LNCaP clone FGC (cell line): ENCODE results near the gene KCNH4.

Experiments
- DNase-seq: peaks from one replicate; pipeline ENCODE4 v3.0.0-alpha.2; 2011; ENCODE audit warnings: low read depth
- H3K4me3 ChIP-seq: 2 replicates; pipeline ENCODE4 v1.5.1; 2011; ENCODE audit warnings: mild to moderate bottlenecking, low read depth, low read length, control low read depth
- TF ChIP-seq, protein P1 (sequence below): IDR thresholded peaks from 2 replicates; pipeline ENCODE4 v1.5.1; 2012; ENCODE audit warnings: mild to moderate bottlenecking; ENCODE audit not compliant: control insufficient read depth, insufficient read depth; ENCODE audit errors: extremely low read depth

KCNH4 gene

DNA sequence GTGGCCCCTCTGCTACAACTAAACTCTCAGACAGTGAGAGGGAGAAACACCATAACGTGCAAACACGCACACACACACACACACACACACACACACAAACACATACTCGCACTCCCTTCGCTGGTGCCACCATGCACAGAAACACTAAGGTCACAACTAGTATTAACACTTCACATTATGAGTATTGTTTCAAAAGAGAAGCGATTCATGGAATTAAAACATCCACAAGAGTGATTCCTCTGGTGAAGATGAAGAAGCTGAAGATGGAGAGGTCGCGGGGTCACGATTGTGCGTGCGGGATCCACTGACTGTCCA is 20.5 kb upstream of the KCNH4 start:
- TF ChIP-seq, protein P1, sequence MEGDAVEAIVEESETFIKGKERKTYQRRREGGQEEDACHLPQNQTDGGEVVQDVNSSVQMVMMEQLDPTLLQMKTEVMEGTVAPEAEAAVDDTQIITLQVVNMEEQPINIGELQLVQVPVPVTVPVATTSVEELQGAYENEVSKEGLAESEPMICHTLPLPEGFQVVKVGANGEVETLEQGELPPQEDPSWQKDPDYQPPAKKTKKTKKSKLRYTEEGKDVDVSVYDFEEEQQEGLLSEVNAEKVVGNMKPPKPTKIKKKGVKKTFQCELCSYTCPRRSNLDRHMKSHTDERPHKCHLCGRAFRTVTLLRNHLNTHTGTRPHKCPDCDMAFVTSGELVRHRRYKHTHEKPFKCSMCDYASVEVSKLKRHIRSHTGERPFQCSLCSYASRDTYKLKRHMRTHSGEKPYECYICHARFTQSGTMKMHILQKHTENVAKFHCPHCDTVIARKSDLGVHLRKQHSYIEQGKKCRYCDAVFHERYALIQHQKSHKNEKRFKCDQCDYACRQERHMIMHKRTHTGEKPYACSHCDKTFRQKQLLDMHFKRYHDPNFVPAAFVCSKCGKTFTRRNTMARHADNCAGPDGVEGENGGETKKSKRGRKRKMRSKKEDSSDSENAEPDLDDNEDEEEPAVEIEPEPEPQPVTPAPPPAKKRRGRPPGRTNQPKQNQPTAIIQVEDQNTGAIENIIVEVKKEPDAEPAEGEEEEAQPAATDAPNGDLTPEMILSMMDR: no peak
- no peak overlapping the region for H3K4me3 ChIP-seq
- DNase-seq: no peak

DNA sequence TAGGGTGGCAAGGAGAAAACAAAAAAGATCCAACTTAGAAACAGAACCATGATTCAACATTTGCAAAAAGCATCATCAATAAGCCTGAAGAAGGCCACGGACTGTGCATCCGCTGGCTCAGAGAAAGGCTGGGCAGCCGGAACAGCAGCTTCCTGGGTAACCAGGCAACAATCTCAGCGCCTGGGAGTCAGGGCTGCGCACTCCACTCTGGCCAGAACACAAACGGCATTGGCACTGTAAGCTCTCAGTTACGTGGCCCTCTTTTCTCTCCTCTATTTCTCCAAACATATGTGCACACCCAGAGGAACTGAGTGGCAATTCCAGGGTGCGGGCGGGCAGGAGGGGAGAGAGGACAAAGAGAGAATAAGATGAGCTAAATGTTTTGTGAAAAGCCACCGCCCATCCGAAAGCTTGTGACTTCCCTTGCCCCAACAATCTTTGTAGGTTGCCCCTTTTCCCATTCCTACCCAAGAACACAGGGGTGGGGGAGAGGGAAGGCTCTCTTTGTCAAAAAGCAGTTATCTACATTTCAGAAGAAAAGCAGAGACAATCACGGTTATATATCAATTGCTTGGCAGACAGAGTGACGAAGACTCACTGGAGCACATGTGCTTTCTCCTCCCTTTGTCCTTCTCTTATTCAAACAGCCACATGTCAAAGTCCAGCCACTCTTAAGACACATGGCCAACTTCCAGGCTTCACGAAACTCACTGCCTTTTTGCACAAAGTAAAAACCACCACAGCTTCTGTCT is 19.9 kb upstream of the KCNH4 start:
- no peak for DNase-seq
- TF ChIP-seq, protein P1: no peak
- no peak overlapping the region for H3K4me3 ChIP-seq

DNA sequence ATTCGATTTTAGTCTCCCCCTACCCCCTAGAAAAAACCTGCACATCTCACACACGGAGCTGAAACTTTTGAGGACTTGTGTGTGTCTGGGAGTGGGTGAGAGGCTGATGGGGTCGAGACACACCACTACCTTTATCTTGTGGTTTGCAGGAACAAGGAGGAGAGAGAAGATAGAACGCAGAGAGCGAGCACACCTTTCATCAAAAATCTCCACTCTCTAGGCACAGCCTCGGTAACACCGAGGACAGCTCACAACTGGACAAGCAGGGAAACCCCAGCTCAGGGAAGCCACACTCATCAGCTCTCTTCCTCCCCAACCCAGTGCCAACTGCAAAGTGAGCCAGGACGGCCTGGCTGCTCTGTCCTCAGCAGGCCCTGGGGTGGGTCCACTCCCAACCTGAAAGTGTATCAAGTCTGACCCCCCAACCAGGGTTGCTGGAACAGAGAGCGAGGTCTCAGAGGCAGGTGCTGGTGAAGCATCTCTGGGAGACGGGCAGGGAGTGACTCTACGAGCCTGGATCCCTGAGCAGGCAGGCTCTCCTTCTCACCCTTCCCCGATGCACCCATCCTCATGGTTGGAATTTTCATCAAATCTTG is 18.6 kb upstream of the KCNH4 start:
- no peak for DNase-seq
- TF ChIP-seq, protein P1: no peak
- H3K4me3 ChIP-seq: no peak overlapping the region

DNA sequence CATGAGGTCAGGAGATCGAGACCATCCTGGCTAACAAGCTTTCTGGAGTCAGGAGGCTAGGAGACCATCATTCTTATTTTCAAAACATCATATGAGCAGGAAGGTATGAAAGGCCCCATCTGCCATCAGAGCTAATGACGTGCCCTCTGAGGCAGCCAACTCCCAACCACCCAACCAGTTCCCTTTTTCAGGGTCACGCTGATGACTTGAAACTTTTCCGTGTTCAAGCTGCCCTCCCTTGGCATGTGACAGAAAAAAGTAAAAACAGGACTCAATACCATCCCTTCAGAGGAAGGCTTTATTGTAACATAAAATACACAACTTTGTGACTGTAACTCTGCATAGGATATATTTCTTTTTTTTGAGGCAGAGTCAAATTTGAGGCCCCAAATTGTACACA is 18.0 kb upstream of the KCNH4 start:
- TF ChIP-seq, protein P1: no peak
- H3K4me3 ChIP-seq: no peak overlapping the region
- no peak for DNase-seq

DNA sequence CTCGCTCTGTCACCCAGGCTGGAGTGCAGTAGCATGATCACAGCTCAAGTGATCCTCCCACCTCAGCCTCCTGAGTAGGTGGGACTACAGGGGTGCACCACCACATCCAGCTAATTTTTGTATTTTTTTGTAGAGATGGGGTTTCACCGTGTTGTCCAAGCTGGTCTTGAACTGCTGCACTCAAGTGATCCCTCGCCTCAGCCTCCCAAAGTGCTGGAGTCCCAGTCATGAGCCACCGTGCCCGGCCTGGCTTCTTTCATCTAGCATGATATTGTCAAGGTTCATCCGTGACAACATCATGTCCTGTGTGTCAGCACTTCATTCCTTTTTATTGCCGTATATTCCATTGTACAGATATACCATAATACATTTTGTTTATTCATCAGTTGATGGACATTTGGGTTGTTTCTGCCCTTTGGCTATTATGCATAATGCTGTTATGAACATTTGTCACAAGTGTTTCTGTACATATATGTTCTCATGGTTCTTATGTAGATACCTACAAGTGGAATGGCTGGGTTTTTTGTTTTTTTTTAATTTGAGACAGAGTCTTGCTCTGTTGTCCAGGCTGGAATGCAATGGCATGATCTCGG is 16.7 kb upstream of the KCNH4 start:
- TF ChIP-seq, protein P1: no peak
- no peak for DNase-seq
- no peak overlapping the region for H3K4me3 ChIP-seq

DNA sequence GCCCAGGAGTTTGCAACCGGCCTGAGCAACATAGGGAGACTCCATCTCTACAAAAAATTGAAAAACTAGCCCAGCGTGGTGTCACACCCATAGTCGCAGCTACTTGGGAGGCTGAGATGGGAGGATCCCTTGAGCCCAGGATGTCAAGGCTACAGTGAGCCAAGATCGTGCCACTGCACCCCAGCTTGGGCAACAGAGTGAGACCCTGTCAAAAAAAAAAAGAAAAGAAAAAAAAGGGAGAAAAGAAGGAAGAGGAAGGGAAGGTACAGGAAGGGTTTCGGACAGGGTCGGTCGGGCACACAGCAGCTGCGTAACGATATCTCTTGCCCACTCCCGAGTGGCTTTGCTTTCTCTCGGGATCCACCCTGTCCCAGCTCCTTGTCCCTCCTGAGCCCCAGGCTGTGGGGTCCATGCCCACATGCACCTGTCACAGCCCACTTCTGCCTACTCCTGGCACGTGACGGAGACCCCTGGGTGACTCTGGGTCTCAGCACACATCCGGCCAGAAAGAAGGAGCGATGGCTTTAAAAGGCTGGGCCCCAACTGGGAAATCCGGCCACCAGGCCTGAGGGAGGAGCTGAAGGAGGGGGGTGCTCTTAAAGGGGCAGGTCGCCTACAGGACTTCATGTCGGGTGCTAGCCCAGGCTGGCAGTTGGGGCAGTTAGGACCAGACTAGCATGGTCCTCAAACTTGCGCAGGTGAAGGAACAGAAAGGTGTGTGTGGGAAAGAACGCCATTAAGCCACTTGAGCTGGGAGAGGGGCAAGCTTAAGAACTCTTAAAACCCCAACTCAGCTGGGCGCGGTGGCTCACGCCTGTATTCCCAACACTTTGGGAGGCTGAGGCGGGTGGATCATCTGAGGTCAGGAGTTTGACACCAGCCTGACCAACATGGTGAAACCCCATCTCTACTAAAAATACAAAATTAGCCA is 13.3 kb upstream of the KCNH4 start, which contains the start of gene GHDC:
Gene GHDC, minus strand, starts transcription at position 526 of the 931 bp plus-strand sequence. CDS start 913 bp downstream, outside the sequence.
- H3K4me3 ChIP-seq: peak within 1 kb of the TSS; percentile 66
- peak; percentile 15 for DNase-seq
- TF ChIP-seq, protein P1: no peak
